Prostate gland (tissue), 2 donors: Measurements from ENCODE around the gene TCF12. TPM values are rescaled to one million over a fixed set of nuclear protein-coding genes. Genes with fewer than 3 reads are reported as not detected.

ENCODE experiments used
- DNase-seq: peaks from one replicate; pipeline ENCODE4 v3.0.0-alpha.2; 2019; ENCODE audit warnings: low spot score
- H3K27ac ChIP-seq, 2 donors: fragments of 200-600 bp; sonication (generic); 2 replicates each; pipeline ENCODE4 v1.5.1; 2017 to 2019
- H3K27me3 ChIP-seq: fragments of 200-600 bp; sonication (generic); replicated peaks from 2 replicates; pipeline ENCODE4 v1.5.1; 2019; ENCODE audit not compliant: insufficient read depth
- H3K36me3 ChIP-seq, 2 donors: fragments of 200-600 bp; sonication (generic); 1 replicate in 1 of 2; 2 replicates in 1 of 2; pipeline versions ENCODE4 v1.5.1 to v1.8.1; 2017 to 2019
- H3K4me1 ChIP-seq: fragments of 200-600 bp; sonication (generic); replicated peaks from 2 replicates; pipeline ENCODE4 v1.5.1; 2019
- H3K4me3 ChIP-seq, 2 donors: fragments of 200-600 bp; sonication (generic); 2 replicates each; pipeline ENCODE4 v1.5.1; 2017 to 2019
- H3K9me3 ChIP-seq: fragments of 200-600 bp; sonication (generic); 2 replicates; pipeline ENCODE4 v1.5.1; 2017
- POLR2A ChIP-seq: fragments of 450-650 bp; IDR thresholded peaks from one replicate; pipeline ENCODE4 v1.6.1; 2016; ENCODE audit warnings: antibody characterized with exemption, mild to moderate bottlenecking
- POLR2AphosphoS5 ChIP-seq: sonication (generic); formaldehyde crosslinking; IDR thresholded peaks from one replicate; pipeline ENCODE4 v1.6.1; 2017; ENCODE audit warnings: antibody characterized with exemption
- WGBS: methylation state at CpG from one replicate; pipeline ENCODE4 v1.1.5; 2018; 5-methylcytosine and 5-hydroxymethylcytosine counted together
- intact Hi-C: fragments of 100-400 bp; cut with DNase I; formaldehyde crosslinking; loops from one replicate; pipeline ENCODE4 v1.14.2; 2022
- total RNA-seq, 2 donors: library from RNA; depleted of rRNA; stranded (reverse); fragments of >200 nt; gene quantifications; one replicate each; pipeline ENCODE4 v1.1.0, GENCODE V29; 2016
- TF ChIP-seq, protein P1 (sequence below), 4 experiments: fragments of 200-600 bp in 2 of 4; fragments of 450-650 bp in 2 of 4; sonication (generic) in 2 of 4; IDR thresholded peaks; 1 replicate in 3 of 4; 2 replicates in 1 of 4; pipeline ENCODE4 v1.5.1; 2016 to 2019; ENCODE audit warnings: antibody characterized with exemption in 4 of 4, mild to moderate bottlenecking in 2 of 4, moderate library complexity in 2 of 4

The TCF12 gene
- total RNA-seq, 2 donors from 2014 or later = 95.4 to 123 TPM

DNA sequence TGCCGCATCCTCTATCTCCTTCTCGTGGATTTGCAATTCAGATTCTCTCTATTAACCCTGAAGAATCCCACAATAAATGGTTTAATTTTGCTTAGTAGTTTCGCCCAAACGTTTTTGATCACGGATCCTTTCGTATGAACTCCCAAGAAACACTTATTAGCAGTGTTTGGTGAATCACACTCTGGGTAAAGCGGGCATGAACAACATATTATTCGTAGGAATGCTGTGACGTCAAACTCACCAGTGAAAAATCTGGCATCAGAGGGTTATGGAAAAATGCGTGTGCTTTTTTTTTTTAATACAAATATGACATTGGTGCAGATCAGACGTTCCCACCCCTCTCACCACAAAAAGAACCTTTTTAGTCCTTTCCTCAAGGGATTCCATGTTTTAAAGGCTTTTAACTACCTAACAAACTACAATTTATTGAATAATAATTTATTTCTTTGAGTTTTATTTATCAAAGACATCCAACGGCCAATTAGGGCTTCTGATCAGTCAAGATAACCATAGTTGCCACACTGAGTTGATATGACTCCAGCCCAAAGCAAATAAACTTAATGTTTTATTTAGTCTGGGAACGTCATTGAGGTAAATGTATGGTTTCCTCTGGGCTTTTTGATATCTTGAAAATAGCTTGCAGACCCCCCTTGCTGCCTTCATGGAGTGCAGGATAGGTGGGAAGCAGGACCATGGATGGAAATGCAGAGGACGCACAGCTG lies 412.3 kb downstream of the TCF12 start:
- Histone ChIP-seq H3K4me3 (no peak overlapping the region), H3K4me1 (no peaks in the 10 kb centered on the region), H3K27me3 (no peaks in the 10 kb centered on the region), H3K36me3 (no peaks in the 10 kb centered on the region), H3K27ac (no peak overlapping the region), H3K9me3 (no peaks in the 10 kb centered on the region)
- WGBS = 78% methylated on average over 14 of the region's 14 CpGs
- TF ChIP-seq, protein P1, sequence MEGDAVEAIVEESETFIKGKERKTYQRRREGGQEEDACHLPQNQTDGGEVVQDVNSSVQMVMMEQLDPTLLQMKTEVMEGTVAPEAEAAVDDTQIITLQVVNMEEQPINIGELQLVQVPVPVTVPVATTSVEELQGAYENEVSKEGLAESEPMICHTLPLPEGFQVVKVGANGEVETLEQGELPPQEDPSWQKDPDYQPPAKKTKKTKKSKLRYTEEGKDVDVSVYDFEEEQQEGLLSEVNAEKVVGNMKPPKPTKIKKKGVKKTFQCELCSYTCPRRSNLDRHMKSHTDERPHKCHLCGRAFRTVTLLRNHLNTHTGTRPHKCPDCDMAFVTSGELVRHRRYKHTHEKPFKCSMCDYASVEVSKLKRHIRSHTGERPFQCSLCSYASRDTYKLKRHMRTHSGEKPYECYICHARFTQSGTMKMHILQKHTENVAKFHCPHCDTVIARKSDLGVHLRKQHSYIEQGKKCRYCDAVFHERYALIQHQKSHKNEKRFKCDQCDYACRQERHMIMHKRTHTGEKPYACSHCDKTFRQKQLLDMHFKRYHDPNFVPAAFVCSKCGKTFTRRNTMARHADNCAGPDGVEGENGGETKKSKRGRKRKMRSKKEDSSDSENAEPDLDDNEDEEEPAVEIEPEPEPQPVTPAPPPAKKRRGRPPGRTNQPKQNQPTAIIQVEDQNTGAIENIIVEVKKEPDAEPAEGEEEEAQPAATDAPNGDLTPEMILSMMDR (IDR thresholded peaks at IDR 0.05) = no peak
- TF ChIP-seq POLR2A (no peak), POLR2AphosphoS5 (no peak)
- intact Hi-C loops = no loop called here
- DNase-seq = no peak

DNA sequence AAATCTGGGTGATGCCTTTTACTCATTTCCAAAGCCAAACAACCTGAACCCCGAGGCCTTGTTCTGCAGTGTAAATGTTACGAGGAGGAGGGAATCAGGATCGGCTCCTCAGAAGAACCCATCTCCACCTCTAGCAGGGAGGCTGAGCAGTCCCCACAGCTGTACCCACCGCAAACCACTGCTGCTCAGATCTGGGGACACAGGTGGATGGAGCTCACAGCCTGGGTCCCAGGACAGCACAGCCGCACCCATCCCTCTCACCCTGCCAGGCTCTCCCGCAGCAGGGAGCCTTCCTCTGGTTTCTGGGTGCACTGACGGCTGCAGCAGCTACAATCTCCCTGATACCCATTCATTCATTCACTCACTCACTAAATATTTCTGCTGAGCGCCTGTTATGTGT lies 413.9 kb downstream of the TCF12 start:
- H3K4me3 ChIP-seq = no peak overlapping the region
- intact Hi-C loops = no loop called here
- TF ChIP-seq, protein P1 (IDR thresholded peaks at IDR 0.05) = no peak
- TF ChIP-seq POLR2A (no peak), POLR2AphosphoS5 (no peak)
- no peak overlapping the region for H3K27ac ChIP-seq
- no peaks in the 10 kb centered on the region for H3K4me1 ChIP-seq
- H3K27me3 ChIP-seq = no peaks in the 10 kb centered on the region
- no peak for DNase-seq
- 66% methylated on average over 8 of the region's 8 CpGs for WGBS
- H3K36me3 ChIP-seq = no peaks in the 10 kb centered on the region
- H3K9me3 ChIP-seq = no peaks in the 10 kb centered on the region

GRCh38 chr15:57333487-57333886 lies 415.0 kb downstream of the TCF12 start:
- WGBS = 92% methylated on average over 4 of the region's 4 CpGs
- DNase-seq = no peak

DNA sequence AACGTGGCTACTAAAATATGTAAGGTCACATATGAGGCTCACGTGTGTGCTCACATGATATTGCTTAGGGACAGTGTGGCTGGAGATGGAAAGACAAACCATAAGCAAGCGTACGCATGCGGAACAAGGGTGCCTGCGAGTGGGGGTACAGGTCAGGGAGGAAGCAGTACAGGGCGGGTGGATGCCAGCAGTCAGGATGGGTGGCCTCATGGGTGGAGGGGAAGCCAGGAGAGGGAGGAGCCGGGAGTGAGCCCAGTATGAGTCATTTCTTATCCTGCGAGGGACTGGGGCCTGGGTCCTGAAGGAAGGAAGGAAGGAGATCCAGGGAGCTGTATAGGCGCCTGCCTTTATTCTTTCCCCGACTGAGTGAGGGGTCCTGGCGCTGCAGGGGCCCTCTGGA lies 415.8 kb downstream of the TCF12 start:
- Histone ChIP-seq H3K36me3 (no peaks in the 10 kb centered on the region), H3K4me1 (no peaks in the 10 kb centered on the region), H3K27ac (no peak overlapping the region), H3K27me3 (no peaks in the 10 kb centered on the region), H3K4me3 (no peak overlapping the region), H3K9me3 (no peaks in the 10 kb centered on the region)
- WGBS = 68% methylated on average over 12 of the region's 12 CpGs
- TF ChIP-seq, protein P1 (IDR thresholded peaks at IDR 0.05) = no peak
- TF ChIP-seq POLR2A = no peak
- no peak for TF ChIP-seq POLR2AphosphoS5
- intact Hi-C loops = no loop called here
- no peak for DNase-seq

More at GRCh38 chr15:57333487-57333886, 415.0 kb downstream of the TCF12 start:
- Histone ChIP-seq H3K27me3 (no peaks in the 10 kb centered on the region), H3K4me3 (no peak overlapping the region), H3K36me3 (no peaks in the 10 kb centered on the region), H3K27ac (no peak overlapping the region), H3K4me1 (no peaks in the 10 kb centered on the region), H3K9me3 (no peaks in the 10 kb centered on the region)
- TF ChIP-seq POLR2A (no peak), POLR2AphosphoS5 (no peak)
- TF ChIP-seq, protein P1 (IDR thresholded peaks at IDR 0.05) = no peak
- intact Hi-C loops = no loop called here

DNA sequence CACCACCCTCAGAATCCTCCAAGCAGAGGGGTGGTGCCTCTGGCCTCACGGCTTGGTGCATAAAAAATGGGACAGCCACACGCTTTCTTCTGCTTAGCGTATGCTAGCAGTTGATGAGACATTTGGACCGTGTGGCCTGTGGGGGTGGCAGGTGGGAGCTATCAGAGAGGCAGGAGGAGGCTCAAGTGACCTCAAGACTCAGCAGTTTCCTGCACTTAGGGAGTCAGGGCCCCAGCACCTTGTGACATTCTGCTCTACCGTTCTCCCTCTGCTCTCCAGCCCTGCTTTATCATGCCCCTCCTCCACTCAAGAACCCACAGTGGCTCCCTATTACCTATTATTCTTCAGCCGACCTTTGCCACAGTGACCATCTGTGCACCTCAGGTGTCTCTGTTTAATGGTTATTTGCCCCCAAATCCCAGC lies 416.9 kb downstream of the TCF12 start:
- intact Hi-C loops = no loop called here
- DNase-seq = no peak
- Histone ChIP-seq H3K4me3 (no peak overlapping the region), H3K27ac (no peak overlapping the region), H3K36me3 (no peaks in the 10 kb centered on the region), H3K4me1 (no peaks in the 10 kb centered on the region), H3K27me3 (no peaks in the 10 kb centered on the region), H3K9me3 (no peaks in the 10 kb centered on the region)
- WGBS = 81% methylated on average over 6 of the region's 6 CpGs
- TF ChIP-seq POLR2A = no peak
- TF ChIP-seq, protein P1 (IDR thresholded peaks at IDR 0.05) = no peak
- no peak for TF ChIP-seq POLR2AphosphoS5
